HG03045 (cell line): ENCODE data around the gene DUSP1.
"Not testable (repeated sequence)": the region's sequence is repeated elsewhere in the genome, so short reads cannot be mapped to it uniquely, and the experiment has no call there.

Experiments used
- ATAC-seq: cut with Tn5 transposase; IDR thresholded peaks from one replicate; pipeline ENCODE4 v1.9.1; 2021; ENCODE audit warnings: mild to moderate bottlenecking, moderate library complexity; ENCODE audit not compliant: unreplicated experiment

DUSP1 gene, protein sequence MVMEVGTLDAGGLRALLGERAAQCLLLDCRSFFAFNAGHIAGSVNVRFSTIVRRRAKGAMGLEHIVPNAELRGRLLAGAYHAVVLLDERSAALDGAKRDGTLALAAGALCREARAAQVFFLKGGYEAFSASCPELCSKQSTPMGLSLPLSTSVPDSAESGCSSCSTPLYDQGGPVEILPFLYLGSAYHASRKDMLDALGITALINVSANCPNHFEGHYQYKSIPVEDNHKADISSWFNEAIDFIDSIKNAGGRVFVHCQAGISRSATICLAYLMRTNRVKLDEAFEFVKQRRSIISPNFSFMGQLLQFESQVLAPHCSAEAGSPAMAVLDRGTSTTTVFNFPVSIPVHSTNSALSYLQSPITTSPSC

DNA sequence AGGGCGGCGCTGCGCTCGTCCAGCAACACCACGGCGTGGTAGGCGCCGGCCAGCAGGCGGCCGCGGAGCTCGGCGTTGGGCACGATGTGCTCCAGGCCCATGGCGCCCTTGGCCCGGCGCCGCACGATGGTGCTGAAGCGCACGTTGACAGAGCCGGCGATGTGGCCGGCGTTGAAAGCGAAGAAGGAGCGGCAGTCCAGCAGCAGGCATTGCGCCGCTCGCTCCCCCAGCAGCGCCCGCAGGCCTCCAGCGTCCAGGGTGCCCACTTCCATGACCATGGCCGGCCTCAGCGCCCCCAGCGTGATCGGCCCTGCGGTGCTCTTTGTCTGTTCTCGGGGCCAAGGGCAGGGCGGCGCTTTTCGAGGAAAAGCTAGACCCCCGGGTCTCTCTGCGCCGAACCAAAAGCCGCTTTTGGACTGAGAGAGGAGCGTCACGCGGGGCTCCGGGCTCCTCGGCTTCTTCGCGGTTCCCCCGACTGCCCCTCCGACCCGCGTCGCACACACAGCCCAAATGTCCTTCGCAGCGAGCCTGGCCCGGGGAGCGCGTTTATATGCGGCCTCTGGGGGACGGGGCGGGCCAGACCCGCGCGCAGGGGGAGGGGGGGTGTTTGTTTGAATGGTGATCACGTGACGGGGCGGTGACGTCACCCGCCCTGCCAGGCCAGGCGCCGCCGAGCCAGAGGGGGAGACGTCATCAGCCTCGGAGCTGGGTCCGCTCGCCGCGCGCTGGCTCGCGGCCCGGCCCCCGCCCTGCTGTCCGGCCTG lies at the start of gene DUSP1:
Gene DUSP1 (minus strand): TSS at position 521 of the 764 bp plus-strand sequence. CDS start 243 bp downstream, at position 278.
- ATAC-seq = peak; percentile 59

DNA sequence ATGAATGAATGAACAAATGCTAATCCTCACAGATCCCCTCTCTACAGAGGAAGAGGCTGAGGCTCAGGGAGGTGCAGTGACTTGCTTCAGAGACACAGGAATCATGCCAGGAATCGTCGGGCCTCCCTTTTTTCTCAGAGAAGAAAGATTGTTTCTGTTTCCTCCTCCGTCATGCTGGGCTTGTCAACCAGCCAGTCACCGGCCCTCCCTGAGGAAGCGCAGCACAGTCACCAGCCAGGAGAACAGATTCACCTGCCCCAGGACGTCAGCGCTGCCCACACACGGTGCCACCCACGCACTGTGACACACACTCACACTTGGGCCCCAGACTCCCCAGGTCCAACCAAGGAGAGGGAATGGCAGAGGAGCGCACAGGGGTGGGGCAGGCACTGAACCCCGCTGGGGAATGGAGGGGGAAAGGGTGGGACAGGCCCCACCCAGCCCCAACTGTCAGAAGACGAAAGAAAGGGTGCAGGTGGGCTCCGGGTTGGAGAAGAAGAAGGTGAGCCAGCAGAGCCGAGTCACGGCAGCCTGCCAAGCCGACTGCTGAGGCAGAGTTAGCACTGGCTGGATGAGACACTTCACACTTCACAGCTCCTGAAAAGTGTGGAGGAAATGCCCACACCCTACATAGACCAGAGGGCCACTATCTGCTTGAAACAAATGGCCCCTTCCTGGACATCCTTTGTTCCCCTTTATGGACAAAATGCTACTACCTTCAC lies 49.2 kb upstream of the DUSP1 start:
- ATAC-seq = no peak

DNA sequence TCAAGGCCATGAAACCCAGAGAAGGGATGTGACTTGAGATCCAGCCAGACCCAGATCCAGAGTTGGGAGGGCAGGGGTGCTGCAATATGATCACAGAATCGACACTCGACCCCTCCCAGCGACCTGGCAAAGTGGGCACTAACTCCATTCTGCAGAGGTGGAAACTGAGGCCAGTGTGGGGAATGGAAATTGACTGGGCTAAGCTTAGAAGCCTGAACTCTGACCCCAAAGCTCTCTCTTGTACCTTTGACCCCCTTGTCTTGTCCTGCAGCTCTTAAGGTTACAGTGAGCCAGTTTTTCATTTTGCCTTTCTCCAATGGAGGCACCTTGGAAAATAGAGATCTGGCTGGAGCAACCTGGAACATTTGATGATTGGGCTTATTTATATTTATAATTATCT lies 48.6 kb upstream of the DUSP1 start:
- ATAC-seq = no peak

DNA sequence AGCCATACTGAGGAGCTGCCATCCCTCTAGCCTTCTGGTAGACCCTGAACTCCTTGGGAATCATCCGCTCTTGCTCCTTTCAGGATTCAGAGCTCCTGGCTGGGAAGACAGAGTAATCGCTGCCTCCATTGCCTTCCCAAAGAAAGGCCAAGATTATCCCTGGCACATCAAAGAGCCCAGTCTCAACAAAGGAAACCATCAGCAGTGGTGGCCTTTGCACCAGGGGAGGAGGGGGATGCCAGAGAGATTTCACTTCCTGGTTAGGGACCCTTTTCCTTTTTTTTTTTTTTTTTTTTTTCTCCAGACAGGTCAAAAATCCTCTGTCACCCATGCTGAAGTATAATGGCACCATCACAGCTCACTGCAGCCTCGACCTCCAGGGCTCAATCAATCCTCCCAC lies 47.1 kb upstream of the DUSP1 start:
- ATAC-seq = no peak

DNA sequence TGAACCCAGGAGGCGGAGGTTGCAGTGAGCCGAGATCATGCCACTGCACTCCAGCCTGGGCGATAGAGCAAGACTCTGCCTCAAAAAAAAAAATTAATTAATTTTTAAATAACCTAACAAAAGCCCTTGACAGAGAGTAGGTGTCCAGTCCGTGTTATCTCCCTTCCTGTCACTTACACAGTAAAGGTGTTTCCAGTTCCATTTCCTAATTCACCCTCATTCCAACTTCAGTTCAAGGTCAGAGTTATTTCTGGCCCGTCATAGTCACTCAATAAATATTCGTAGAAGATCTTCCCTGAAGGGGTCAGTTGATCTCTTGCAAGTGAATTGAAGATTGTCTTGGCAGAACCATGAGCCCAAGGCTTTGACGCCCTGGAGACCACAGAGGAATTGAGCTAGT lies 46.7 kb upstream of the DUSP1 start:
- no peak for ATAC-seq

DNA sequence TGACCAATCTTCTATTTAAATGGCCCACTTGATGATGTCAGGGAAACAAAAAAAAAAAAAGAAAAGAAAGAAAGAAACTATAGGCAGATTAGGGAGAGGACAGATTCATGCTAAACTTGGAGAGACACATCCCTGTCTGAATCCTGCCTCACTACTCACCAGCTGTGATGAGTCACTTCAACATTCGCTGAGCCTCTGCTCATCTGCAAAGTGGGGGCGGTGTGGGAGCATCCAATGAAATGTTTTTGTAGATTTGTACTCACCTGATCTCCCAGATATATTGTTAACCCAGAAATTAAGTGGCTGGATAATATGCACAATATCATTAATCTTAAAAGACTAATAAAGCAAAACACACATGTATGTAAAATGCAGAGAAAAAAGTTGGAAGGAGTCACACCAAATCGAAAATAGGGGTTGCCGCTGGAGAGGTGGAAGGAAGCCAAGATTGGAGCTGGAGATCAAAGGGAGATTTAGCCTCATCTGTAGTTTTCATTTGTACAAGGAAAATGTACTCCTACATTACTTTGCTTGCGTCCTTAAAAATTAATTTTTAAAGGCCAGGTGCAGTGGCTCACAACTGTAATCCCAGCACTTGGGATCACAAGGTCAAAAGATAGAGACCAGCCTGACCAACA lies 46.0 kb upstream of the DUSP1 start:
- ATAC-seq = no peak

DNA sequence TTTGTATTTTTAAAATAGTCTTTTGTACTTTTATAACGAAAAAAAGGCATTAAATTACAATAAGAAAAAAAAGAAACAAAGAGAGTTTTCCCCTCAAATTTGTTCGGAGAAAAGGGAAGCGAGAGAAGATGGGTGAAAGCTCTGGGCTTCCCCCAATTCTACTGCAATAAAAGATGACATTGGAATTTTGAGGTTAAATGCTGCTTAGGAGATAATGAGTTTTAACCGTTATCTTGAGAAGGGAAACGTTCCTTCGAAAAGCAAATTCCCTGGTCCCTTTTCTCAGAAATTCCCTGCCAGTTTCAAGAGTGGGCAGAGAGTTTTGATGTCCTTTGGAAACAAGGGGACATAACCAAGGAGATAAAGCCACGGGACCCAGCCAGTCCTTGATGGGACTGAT lies 44.6 kb upstream of the DUSP1 start:
- ATAC-seq = no peak

DNA sequence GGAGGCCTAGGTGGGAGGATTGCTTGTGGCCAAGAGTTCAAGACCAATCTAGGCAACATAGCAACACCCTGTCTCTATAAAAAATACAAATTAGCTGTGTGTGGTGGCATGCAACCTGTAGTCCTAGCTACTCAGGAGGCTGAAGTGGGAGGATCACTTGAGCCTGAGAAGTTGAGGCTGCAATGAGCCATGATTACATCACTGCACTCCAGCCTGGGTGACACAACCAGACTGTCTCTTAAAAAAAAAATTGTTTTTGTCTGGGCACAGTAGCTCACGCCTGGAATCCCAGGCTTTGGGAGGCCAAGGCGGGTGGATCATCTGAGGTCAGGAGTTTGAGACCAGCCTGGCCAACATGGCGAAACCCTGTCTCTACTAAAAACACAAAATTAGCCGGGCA lies 40.0 kb upstream of the DUSP1 start:
- not testable (repeated sequence) for ATAC-seq

DNA sequence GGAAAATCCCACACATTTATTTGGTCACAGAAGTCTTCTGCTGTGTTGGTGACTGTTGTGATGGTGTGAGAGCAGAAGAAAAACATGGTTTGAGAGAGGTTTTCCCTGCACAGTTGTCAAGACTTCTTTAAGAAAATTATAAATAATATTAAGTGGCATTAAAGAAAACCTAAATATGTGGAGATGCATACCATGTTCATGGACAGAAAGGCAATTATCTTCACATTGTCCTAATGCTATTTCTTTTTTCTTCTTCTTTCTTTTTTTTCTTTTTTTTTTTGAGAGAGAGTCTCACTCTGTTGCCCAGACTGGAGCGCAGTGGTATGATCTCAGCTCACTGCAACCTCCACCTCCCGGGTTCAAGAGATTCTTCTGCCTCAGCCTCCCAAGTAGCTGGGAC lies 38.8 kb upstream of the DUSP1 start:
- no peak for ATAC-seq

DNA sequence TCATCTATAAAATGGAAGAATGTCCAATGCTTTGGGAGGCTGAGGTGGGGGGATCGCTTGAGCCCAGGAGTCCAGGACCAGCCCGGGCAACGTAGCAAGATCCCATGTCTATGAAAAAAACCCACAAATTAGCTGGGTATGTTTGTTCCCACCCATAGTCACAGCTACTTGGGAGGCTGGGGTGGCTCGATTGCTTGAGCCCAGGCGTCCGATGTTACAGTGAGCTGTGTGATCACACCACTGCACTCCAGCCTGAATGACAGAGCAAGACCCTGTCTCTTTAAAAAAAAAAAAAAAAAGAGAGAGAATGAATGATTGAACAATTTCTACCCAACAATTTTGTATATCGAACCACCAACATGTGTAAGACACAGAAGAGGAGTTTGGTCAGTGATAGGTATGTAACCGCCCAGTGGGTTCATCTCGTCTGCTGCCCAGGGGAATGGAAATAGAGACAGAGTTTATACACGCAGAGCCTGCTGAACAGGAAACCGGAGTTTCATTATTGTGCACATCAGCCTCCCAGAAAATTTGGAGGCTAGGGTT lies 36.8 kb upstream of the DUSP1 start:
- ATAC-seq = no peak

DNA sequence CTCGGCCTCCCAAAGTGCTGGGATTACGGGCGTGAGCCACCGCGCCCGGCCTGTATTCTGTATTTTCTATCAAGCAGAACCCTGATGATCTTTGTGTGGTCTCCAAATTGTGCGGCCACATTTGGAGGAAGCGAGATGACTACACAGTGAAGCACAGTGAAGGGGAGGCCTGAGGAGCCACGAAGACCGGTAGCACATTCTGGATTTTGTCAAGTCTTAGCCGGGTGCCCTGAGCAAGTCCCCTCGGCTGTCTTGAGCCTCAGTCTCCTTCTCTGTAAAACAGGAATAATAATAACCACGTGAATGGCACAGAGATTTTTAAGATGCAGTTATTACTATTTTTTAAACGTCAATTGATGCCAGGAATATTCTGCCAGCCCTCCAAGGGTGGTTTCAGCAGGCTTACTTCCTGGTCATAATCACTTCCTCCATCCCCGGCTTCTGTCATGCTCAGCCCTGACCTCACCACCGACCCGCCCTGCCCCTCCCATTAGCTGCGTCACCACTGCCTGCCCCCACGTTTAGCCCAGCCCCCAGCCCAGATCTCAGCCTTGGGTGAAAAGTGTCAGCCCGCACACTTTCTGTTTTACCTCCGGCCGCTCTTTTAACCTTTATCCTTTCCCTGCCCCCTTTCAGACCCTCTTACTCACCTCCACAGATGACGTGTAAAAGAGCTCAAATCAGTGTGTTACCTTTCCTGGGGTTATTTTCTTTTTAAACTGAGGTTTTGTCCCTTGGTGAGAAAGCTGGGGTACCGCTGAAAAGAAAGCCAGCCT lies 36.1 kb upstream of the DUSP1 start:
- ATAC-seq = peak; percentile 94

DNA sequence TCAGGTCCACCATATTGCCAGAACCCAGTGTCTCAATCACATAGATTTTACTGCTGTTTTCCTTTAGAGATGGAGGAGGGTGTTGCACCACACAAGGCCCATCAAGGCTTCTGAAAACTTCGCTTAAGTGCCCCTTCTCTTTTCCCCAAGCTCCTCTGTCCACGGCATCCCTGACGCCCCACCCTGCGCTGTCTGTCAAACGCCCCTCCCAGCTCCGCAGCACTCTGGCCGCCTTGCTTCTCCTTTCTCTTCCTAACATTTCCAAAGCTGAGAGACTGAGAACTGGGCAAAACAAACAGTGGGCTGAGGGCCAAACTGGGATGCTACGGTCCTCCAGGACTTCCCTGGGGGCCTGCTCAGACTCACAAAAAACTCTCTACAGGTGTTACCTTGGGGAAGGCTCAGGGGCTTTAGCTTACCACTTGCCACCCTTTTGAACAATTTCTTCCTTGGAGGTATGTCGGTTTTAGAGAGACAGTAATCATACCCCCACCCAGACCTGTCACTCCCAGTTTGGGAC lies 34.8 kb upstream of the DUSP1 start:
- ATAC-seq = no peak

DNA sequence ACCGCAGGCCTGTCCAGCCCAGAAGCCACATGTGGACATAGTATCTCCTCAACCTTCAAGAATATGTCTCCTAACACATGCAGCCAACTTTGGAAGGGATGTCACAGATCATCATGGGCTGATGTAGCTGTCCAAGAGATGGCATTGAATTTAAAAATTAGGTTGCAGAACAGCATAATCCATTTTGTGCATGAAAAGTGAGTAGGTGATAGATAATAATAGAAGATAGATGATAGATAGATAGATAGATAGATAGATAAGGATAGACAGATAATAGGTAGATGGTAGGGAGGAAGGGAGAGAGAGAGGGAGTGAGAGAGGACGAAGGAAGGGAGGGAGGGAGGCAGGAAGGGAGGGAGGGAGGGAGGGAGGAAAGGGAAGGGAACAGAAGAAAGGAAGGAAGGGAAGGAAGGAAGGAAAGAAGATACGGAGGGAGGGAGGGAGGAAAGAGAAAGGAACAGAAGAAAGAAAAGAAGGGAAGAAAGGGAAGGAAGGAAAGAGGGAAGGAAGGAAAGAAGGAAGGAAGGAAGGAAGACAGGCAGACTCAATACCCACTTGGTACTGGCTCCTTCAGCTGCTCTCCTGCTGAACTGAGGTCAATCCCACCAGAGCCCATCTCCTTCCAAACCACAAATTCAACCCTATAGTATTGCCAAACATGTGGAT lies 34.2 kb upstream of the DUSP1 start:
- no peak for ATAC-seq

DNA sequence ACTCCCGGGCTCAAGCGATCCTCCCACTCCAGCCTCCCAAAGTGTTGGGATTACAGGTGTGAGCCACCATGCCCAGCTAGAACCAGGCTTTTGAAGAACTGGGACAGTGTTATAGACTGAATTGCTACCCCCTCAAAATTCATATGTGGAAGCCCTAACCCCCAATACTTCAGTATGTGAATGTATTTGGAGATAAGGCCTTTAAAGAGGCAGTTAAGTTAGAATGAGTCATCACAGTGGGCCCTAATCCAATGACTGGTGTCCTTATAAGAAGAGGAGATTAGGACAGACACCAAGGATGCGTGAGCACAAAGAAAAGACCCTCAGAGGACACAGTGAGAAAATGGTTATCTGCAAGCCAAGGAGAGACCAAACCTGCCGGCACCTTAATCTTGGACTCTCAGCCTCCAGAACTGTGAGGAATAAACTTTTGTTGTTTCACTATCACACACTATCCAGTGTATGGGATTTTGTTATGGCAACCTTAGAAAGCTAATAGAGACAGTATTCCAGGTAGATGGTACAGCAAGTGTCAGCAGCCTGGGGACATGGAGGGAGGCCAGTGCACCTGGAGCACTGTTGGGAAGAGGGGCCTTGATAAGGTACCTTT lies 31.7 kb upstream of the DUSP1 start:
- ATAC-seq = no peak

DNA sequence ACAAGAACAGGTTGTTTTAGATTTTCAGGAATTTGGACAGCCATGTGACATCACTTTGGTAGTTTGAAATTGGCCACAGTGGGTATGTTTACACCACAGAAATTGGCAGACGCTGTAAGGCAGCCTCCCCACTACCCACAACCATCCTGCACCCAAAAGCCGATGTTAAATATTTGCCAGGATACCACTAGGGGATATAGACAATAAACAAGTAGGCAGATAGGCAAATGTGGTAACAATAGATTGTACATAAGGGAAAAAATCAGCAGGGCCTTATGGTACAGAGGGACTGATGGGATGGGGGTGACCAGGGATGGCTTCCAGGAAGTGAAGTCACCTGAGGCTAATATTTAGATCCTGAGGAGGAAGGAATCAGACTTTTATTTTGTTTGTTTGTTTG lies 31.1 kb upstream of the DUSP1 start:
- ATAC-seq = no peak

DNA sequence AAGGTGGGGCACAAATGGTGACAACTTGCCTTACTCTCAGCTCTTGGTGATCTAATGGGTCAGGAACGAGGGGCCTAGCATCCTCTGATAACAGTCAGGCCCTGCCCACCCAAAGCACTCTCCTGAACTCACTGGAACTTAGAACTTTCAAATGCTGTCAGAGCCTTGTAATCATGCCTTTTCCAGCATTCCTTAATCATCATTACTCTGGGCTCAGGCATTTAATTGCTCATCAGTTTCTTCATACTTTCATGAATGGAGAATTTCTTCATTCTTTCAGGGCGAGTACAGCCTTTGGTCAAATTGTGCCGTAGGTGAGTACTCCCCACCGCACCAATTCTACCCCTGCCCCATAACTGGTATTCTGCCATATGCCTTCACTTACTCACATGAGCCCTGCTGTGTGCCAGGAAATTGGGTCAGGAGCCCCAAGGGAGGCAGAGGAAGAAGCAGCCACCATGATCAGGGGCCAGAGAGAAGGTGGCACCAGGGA lies 30.2 kb upstream of the DUSP1 start:
- no peak for ATAC-seq

DNA sequence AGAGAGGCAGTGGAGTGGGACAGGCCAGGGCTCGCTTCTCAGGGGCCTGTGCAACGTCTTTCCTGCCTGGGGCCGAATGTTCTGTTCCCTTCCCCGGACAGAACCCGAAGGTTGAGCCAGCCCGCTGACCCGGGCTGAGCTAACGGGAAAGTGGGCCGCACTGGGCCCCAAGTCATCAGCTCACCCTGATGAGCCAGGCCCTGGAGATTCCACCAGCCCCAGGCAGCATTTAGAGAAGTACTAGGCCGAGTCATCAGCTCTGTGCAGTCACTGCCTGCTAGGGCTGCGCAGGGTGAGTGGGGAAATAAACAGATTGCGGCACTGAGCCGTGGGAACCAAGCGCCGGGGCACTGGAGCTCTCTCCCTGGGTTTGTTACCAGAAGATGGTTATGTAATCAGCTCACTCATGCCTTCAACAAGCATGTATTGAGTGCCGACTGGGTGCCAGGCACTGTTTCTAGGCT lies 29.1 kb upstream of the DUSP1 start:
- no peak for ATAC-seq

DNA sequence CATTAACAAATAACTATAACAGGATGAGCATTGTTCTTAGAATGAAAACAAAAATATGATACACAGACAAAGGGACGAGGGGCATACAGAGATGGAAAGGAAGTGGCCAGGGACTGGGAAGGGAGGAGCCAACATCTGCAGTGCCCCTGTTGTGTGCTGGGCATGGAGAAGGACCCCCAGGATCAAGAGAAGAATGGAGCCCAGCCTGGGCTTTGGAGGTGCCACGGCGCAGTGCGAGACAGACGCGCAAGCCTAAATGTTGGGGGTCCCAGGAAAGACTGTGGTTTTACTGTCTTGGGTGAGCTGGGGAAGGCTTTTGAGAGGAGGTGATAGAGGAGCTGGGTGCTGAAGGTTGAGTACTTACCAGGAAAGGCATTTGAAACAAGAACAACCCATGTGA lies 28.4 kb upstream of the DUSP1 start:
- no peak for ATAC-seq
